GM23338 (cell line): ENCODE measurements around the gene STRIP1. TPM values are rescaled to one million over a fixed set of nuclear protein-coding genes. Genes with fewer than 3 reads are reported as not detected.

Source experiments
- ATAC-seq: fragments of 200-7000 bp; cut with Tn5 transposase; 3 replicates; pipeline ENCODE4 v1.9.1; 2020
- DNase-seq: peaks from one replicate; pipeline ENCODE4 v3.0.0-alpha.2; 2015; ENCODE audit warnings: low spot score
- H2AFZ ChIP-seq: fragments of 200-600 bp; sonication (generic); 2 replicates; pipeline ENCODE4 v1.8.0; 2016; ENCODE audit warnings: antibody characterized with exemption, mild to moderate bottlenecking, moderate library complexity
- H3F3A ChIP-seq: fragments of 200-600 bp; sonication (generic); replicated peaks from 2 replicates; pipeline ENCODE4 v1.8.0; 2017; ENCODE audit warnings: antibody characterized with exemption, mixed run types, low read depth
- H3K27ac ChIP-seq: fragments of 200-600 bp; sonication (generic); 2 replicates; pipeline ENCODE4 v1.6.1; 2016; ENCODE audit warnings: low read depth
- H3K27me3 ChIP-seq: fragments of 200-600 bp; sonication (generic); 2 replicates; pipeline ENCODE4 v1.8.0; 2016; ENCODE audit warnings: mild to moderate bottlenecking, mixed run types, moderate library complexity; ENCODE audit not compliant: insufficient read depth
- H3K36me3 ChIP-seq: fragments of 200-600 bp; sonication (generic); 2 replicates; pipeline ENCODE4 v1.8.0; 2016; ENCODE audit warnings: mild to moderate bottlenecking; ENCODE audit not compliant: insufficient read depth
- H3K4me1 ChIP-seq: fragments of 200-600 bp; sonication (generic); 2 replicates; pipeline ENCODE4 v1.8.0; 2016; ENCODE audit warnings: mild to moderate bottlenecking, moderate library complexity; ENCODE audit not compliant: insufficient read depth
- H3K4me2 ChIP-seq: fragments of 200-600 bp; sonication (generic); 2 replicates; pipeline ENCODE4 v1.7.1; 2017; ENCODE audit warnings: mixed run types
- H3K4me3 ChIP-seq: fragments of 200-600 bp; sonication (generic); 2 replicates; pipeline ENCODE4 v1.6.1; 2016; ENCODE audit warnings: mixed run types
- H3K79me2 ChIP-seq: fragments of 200-600 bp; sonication (generic); replicated peaks from 2 replicates; pipeline ENCODE4 v1.8.0; 2017; ENCODE audit warnings: mild to moderate bottlenecking; ENCODE audit not compliant: insufficient read depth
- H3K9me2 ChIP-seq: fragments of 200-600 bp; sonication (generic); 2 replicates; pipeline ENCODE4 v1.8.0; 2017; ENCODE audit not compliant: insufficient read depth
- H4K20me1 ChIP-seq: fragments of 200-600 bp; sonication (generic); replicated peaks from 2 replicates; pipeline ENCODE4 v1.8.0; 2017; ENCODE audit warnings: mild to moderate bottlenecking; ENCODE audit not compliant: insufficient read depth
- H3K27ac Mint-ChIP-seq: 2 replicates; pipeline ENCODE4 v1.8.0; 2020; ENCODE audit warnings: inconsistent platforms, mild to moderate bottlenecking, moderate library complexity, mixed read lengths
- H3K27me3 Mint-ChIP-seq: 3 replicates; pipeline ENCODE4 v1.8.0; 2022; ENCODE audit warnings: low read depth, mild to moderate bottlenecking, moderate library complexity, mixed read lengths, inconsistent platforms; ENCODE audit not compliant: insufficient read depth, poor library complexity
- H3K36me3 Mint-ChIP-seq: 3 replicates; pipeline ENCODE4 v1.8.0; 2021; ENCODE audit warnings: low read depth, mild to moderate bottlenecking, inconsistent platforms, moderate library complexity, mixed read lengths
- H3K4me1 Mint-ChIP-seq: 3 replicates; pipeline ENCODE4 v1.8.0; 2020; ENCODE audit warnings: mild to moderate bottlenecking, inconsistent platforms, mixed read lengths
- H3K4me3 Mint-ChIP-seq: 3 replicates; pipeline ENCODE4 v1.8.0; 2021; ENCODE audit warnings: moderate library complexity, mild to moderate bottlenecking, inconsistent platforms, mixed read lengths
- H3K9me3 Mint-ChIP-seq: 3 replicates; pipeline ENCODE4 v1.8.0; 2020; ENCODE audit warnings: moderate library complexity, mild to moderate bottlenecking, inconsistent platforms, mixed read lengths
- CREB1 ChIP-seq: fragments of 250-450 bp; sonication (Bioruptor Pico); IDR thresholded peaks from 2 replicates; pipeline ENCODE4 v1.5.0; 2020; ENCODE audit warnings: low read depth, mild to moderate bottlenecking, moderate library complexity
- ETS1 ChIP-seq: IDR thresholded peaks from 2 replicates; pipeline ENCODE4 v1.6.1; 2016; ENCODE audit warnings: antibody characterized with exemption
- EZH2 ChIP-seq: fragments of 200-600 bp; sonication (generic); IDR thresholded peaks from one replicate; pipeline ENCODE4 v1.8.0; 2017; ENCODE audit warnings: antibody characterized with exemption, mild to moderate bottlenecking, low read depth; ENCODE audit not compliant: unreplicated experiment
- EZH2phosphoT487 ChIP-seq: fragments of 200-600 bp; sonication (generic); IDR thresholded peaks from one replicate; pipeline ENCODE4 v1.8.1; 2018; ENCODE audit warnings: antibody characterized with exemption; ENCODE audit not compliant: unreplicated experiment
- JUNB ChIP-seq: IDR thresholded peaks from one replicate; pipeline ENCODE4 v1.6.1; 2016; ENCODE audit warnings: antibody characterized with exemption; ENCODE audit not compliant: unreplicated experiment
- NANOG ChIP-seq: IDR thresholded peaks from 2 replicates; pipeline ENCODE4 v1.6.1; 2016; ENCODE audit warnings: antibody characterized with exemption, borderline replicate concordance
- POLR2AphosphoS5 ChIP-seq: IDR thresholded peaks from 2 replicates; pipeline ENCODE4 v1.6.1; 2016; ENCODE audit warnings: antibody characterized with exemption, low read depth
- STAT1 ChIP-seq: IDR thresholded peaks from one replicate; pipeline ENCODE4 v1.6.1; 2016; ENCODE audit warnings: antibody characterized with exemption; ENCODE audit not compliant: unreplicated experiment
- ZNF114 ChIP-seq: fragments of 250-450 bp; sonication (Bioruptor Pico); IDR thresholded peaks from 2 replicates; pipeline ENCODE4 v1.5.0; 2020; ENCODE audit warnings: mild to moderate bottlenecking, moderate library complexity
- ZNF331 ChIP-seq: fragments of 250-450 bp; sonication (Bioruptor Pico); IDR thresholded peaks from 2 replicates; pipeline ENCODE4 v1.5.0; 2020; ENCODE audit warnings: low read depth, mild to moderate bottlenecking, moderate library complexity
- polyA plus RNA-seq: library from polyadenylated mRNA; unstranded; fragments of >200 nt; fragmentation: Nextera tagmentation; extraction: Ambion mirVana; gene quantifications from 2 replicates; pipeline ENCODE4 v1.2.1, GENCODE V29; 2016
- total RNA-seq: library from RNA; depleted of rRNA; stranded (reverse); fragments of >200 nt; shearing (Covaris generic); gene quantifications from 2 replicates; pipeline ENCODE4 v1.2.3, GENCODE V29; 2014
- TF ChIP-seq, protein P1 (sequence below): fragments of 250-450 bp; sonication (Bioruptor Pico); IDR thresholded peaks from 2 replicates; pipeline ENCODE4 v1.5.0; 2020; ENCODE audit warnings: mild to moderate bottlenecking, moderate library complexity
- TF ChIP-seq, protein P2 (sequence below): IDR thresholded peaks from one replicate; pipeline ENCODE4 v1.6.1; 2018; ENCODE audit warnings: antibody characterized with exemption; ENCODE audit not compliant: unreplicated experiment
- TF ChIP-seq, protein P3 (sequence below), 2 experiments: fragments of 200-600 bp in 1 of 2; sonication (generic) in 1 of 2; conservative IDR thresholded peaks; 2 replicates each; pipeline versions ENCODE4 v1.5.1 to v1.6.1; 2016 to 2017; ENCODE audit warnings: antibody characterized with exemption in 2 of 2, low read depth in 2 of 2, mild to moderate bottlenecking in 2 of 2, moderate library complexity in 1 of 2

The STRIP1 gene
- total and polyA plus RNA-seq, 2 experiments from 2014 or later: 17.2 to 50.6 TPM

DNA sequence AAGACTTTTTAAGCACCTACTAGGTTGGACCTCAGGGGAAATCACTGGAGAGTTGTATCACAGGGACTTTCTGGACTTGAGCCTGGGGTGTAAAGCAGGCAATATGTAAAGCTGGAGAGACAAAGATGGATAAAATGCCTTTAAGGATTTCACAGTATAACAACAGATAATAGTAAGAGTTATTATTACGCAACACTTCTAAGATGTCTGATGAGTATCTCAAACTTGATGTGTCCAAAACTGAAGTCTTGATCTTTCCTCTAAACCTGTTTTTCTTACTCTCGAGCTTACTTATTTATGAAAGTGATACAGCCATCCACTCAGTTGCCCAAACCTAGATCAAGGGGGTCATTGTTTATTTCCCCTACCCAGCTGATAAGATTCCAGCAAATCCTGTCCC, 2.1 kb upstream of the STRIP1 start:
- no peaks in the 10 kb centered on the region for H3K9me2 ChIP-seq
- no peak overlapping the region for H3K4me2 ChIP-seq
- no peak overlapping the region for H2AFZ ChIP-seq
- H3K36me3 Mint-ChIP-seq: peaks cover 4% of the 10 kb centered on the region
- ATAC-seq (no peak), DNase-seq (no peak)
- H3K27me3 ChIP-seq: no peaks in the 10 kb centered on the region
- TF ChIP-seq ZNF114 (CRISPR knock-in tag) (no peak), STAT1 (no peak), EZH2 (no peak), POLR2AphosphoS5 (no peak), ETS1 (no peak), NANOG (no peak), JUNB (no peak), EZH2phosphoT487 (no peak), ZNF331 (no peak), CREB1 (CRISPR knock-in tag) (no peak)
- TF ChIP-seq, protein P1, sequence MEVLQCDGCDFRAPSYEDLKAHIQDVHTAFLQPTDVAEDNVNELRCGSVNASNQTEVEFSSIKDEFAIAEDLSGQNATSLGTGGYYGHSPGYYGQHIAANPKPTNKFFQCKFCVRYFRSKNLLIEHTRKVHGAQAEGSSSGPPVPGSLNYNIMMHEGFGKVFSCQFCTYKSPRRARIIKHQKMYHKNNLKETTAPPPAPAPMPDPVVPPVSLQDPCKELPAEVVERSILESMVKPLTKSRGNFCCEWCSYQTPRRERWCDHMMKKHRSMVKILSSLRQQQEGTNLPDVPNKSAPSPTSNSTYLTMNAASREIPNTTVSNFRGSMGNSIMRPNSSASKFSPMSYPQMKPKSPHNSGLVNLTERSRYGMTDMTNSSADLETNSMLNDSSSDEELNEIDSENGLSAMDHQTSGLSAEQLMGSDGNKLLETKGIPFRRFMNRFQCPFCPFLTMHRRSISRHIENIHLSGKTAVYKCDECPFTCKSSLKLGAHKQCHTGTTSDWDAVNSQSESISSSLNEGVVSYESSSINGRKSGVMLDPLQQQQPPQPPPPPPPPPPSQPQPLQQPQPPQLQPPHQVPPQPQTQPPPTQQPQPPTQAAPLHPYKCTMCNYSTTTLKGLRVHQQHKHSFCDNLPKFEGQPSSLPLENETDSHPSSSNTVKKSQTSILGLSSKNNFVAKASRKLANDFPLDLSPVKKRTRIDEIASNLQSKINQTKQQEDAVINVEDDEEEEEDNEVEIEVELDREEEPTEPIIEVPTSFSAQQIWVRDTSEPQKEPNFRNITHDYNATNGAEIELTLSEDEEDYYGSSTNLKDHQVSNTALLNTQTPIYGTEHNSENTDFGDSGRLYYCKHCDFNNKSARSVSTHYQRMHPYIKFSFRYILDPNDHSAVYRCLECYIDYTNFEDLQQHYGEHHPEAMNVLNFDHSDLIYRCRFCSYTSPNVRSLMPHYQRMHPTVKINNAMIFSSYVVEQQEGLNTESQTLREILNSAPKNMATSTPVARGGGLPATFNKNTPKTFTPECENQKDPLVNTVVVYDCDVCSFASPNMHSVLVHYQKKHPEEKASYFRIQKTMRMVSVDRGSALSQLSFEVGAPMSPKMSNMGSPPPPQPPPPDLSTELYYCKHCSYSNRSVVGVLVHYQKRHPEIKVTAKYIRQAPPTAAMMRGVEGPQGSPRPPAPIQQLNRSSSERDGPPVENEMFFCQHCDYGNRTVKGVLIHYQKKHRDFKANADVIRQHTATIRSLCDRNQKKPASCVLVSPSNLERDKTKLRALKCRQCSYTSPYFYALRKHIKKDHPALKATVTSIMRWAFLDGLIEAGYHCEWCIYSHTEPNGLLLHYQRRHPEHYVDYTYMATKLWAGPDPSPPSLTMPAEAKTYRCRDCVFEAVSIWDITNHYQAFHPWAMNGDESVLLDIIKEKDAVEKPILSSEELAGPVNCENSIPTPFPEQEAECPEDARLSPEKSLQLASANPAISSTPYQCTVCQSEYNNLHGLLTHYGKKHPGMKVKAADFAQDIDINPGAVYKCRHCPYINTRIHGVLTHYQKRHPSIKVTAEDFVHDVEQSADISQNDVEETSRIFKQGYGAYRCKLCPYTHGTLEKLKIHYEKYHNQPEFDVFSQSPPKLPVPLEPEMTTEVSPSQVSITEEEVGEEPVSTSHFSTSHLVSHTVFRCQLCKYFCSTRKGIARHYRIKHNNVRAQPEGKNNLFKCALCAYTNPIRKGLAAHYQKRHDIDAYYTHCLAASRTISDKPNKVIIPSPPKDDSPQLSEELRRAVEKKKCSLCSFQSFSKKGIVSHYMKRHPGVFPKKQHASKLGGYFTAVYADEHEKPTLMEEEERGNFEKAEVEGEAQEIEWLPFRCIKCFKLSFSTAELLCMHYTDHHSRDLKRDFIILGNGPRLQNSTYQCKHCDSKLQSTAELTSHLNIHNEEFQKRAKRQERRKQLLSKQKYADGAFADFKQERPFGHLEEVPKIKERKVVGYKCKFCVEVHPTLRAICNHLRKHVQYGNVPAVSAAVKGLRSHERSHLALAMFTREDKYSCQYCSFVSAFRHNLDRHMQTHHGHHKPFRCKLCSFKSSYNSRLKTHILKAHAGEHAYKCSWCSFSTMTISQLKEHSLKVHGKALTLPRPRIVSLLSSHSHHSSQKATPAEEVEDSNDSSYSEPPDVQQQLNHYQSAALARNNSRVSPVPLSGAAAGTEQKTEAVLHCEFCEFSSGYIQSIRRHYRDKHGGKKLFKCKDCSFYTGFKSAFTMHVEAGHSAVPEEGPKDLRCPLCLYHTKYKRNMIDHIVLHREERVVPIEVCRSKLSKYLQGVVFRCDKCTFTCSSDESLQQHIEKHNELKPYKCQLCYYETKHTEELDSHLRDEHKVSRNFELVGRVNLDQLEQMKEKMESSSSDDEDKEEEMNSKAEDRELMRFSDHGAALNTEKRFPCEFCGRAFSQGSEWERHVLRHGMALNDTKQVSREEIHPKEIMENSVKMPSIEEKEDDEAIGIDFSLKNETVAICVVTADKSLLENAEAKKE (CRISPR knock-in tag): no peak
- TF ChIP-seq, protein P2, sequence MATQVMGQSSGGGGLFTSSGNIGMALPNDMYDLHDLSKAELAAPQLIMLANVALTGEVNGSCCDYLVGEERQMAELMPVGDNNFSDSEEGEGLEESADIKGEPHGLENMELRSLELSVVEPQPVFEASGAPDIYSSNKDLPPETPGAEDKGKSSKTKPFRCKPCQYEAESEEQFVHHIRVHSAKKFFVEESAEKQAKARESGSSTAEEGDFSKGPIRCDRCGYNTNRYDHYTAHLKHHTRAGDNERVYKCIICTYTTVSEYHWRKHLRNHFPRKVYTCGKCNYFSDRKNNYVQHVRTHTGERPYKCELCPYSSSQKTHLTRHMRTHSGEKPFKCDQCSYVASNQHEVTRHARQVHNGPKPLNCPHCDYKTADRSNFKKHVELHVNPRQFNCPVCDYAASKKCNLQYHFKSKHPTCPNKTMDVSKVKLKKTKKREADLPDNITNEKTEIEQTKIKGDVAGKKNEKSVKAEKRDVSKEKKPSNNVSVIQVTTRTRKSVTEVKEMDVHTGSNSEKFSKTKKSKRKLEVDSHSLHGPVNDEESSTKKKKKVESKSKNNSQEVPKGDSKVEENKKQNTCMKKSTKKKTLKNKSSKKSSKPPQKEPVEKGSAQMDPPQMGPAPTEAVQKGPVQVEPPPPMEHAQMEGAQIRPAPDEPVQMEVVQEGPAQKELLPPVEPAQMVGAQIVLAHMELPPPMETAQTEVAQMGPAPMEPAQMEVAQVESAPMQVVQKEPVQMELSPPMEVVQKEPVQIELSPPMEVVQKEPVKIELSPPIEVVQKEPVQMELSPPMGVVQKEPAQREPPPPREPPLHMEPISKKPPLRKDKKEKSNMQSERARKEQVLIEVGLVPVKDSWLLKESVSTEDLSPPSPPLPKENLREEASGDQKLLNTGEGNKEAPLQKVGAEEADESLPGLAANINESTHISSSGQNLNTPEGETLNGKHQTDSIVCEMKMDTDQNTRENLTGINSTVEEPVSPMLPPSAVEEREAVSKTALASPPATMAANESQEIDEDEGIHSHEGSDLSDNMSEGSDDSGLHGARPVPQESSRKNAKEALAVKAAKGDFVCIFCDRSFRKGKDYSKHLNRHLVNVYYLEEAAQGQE: no peak
- TF ChIP-seq, protein P3, sequence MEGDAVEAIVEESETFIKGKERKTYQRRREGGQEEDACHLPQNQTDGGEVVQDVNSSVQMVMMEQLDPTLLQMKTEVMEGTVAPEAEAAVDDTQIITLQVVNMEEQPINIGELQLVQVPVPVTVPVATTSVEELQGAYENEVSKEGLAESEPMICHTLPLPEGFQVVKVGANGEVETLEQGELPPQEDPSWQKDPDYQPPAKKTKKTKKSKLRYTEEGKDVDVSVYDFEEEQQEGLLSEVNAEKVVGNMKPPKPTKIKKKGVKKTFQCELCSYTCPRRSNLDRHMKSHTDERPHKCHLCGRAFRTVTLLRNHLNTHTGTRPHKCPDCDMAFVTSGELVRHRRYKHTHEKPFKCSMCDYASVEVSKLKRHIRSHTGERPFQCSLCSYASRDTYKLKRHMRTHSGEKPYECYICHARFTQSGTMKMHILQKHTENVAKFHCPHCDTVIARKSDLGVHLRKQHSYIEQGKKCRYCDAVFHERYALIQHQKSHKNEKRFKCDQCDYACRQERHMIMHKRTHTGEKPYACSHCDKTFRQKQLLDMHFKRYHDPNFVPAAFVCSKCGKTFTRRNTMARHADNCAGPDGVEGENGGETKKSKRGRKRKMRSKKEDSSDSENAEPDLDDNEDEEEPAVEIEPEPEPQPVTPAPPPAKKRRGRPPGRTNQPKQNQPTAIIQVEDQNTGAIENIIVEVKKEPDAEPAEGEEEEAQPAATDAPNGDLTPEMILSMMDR (conservative IDR thresholded peaks at IDR 0.05; ENCODE audit: low read depth in 2 of 2): no peak
- H3K4me1 Mint-ChIP-seq: peaks cover 26% of the 10 kb centered on the region
- H3K4me3 ChIP-seq: no peak overlapping the region
- H3K27ac Mint-ChIP-seq: no peak overlapping the region
- no peaks in the 10 kb centered on the region; the same call in 1 of the 2 replicates for H3F3A ChIP-seq
- no peaks in the 10 kb centered on the region for H3K36me3 ChIP-seq
- peaks cover 11% of the 10 kb centered on the region for H4K20me1 ChIP-seq
- H3K4me3 Mint-ChIP-seq: no peak overlapping the region
- peaks cover 25% of the 10 kb centered on the region for H3K4me1 ChIP-seq
- no peaks in the 10 kb centered on the region for H3K9me3 Mint-ChIP-seq
- H3K79me2 ChIP-seq: peaks cover 24% of the 10 kb centered on the region
- no peak overlapping the region for H3K27ac ChIP-seq
- peaks cover 4% of the 10 kb centered on the region for H3K27me3 Mint-ChIP-seq
